H1 (cell line): ENCODE measurements around the gene TOM1L2. TPM values are rescaled to one million over a fixed set of nuclear protein-coding genes. Genes with fewer than 3 reads are reported as not detected.

Experiments
- polyA plus RNA-seq, 7 experiments: library from polyadenylated mRNA; depleted of rRNA in 3 of 7; stranded (reverse) in 5 of 7; unstranded in 2 of 7; fragments of >200 nt in 5 of 7; fragments of 200-250 nt in 2 of 7; gene quantifications; 1 replicate in 5 of 7; 2 replicates in 1 of 7; 4 replicates in 1 of 7; pipeline versions ENCODE4 v1.2.1 to v1.2.3, GENCODE V29; 2011 to 2013; ENCODE audit warnings: missing spikeins in 2 of 7, mixed read lengths in 2 of 7
- total RNA-seq: library from RNA; stranded (reverse); fragmentation: NEBNext Ultra II Directional; extraction: Animal tissue kit (Norgen Biotek cat#: 25700); gene quantifications from 2 replicates; pipeline ENCODE4 v1.2.1, GENCODE V29; 2021
- TF ChIP-seq, protein P1 (sequence below): IDR thresholded peaks from 2 replicates; pipeline ENCODE4 v1.6.1; 2011; ENCODE audit warnings: low read length, improper control_type of control experiment

The TOM1L2 gene
- total and polyA plus RNA-seq, 2 of the 8 experiments (the other 6 are each of a cell fraction or from before 2014, with no cell fraction given) = 2.0 to 3.4 TPM

GRCh38 chr17:17999364-18000029 lies 27.3 kb upstream of the TOM1L2 start (continued):
- TF ChIP-seq, protein P1, sequence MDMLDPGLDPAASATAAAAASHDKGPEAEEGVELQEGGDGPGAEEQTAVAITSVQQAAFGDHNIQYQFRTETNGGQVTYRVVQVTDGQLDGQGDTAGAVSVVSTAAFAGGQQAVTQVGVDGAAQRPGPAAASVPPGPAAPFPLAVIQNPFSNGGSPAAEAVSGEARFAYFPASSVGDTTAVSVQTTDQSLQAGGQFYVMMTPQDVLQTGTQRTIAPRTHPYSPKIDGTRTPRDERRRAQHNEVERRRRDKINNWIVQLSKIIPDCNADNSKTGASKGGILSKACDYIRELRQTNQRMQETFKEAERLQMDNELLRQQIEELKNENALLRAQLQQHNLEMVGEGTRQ = no peak
